Type B pancreatic cell (in vitro differentiated cells): ENCODE measurements around the gene PLCB3. TPM values are rescaled to one million over a fixed set of nuclear protein-coding genes. Genes with fewer than 3 reads are reported as not detected.
"Not testable (repeated sequence)": the region's sequence is repeated elsewhere in the genome, so short reads cannot be mapped to it uniquely, and the experiment has no call there.

Experiments
- DNase-seq: peaks from one replicate; pipeline ENCODE4 v3.0.0; 2021; ENCODE audit warnings: mixed read lengths; ENCODE audit not compliant: unreplicated experiment; ENCODE audit errors: extremely low spot score
- H3K27ac Mint-ChIP-seq: 2 replicates; pipeline ENCODE4 v1.8.0; 2021; ENCODE audit warnings: mild to moderate bottlenecking, mixed read lengths
- H3K27me3 Mint-ChIP-seq: 2 replicates; pipeline ENCODE4 v1.8.0; 2021; ENCODE audit warnings: mixed read lengths
- H3K36me3 Mint-ChIP-seq: 2 replicates; pipeline ENCODE4 v1.8.0; 2021; ENCODE audit warnings: mixed read lengths
- H3K4me1 Mint-ChIP-seq: one replicate; pipeline ENCODE4 v1.8.0; 2021; ENCODE audit warnings: mixed read lengths; ENCODE audit not compliant: unreplicated experiment
- H3K4me3 Mint-ChIP-seq: 2 replicates; pipeline ENCODE4 v1.8.0; 2021; ENCODE audit warnings: mild to moderate bottlenecking, mixed read lengths
- H3K9me3 Mint-ChIP-seq: 2 replicates; pipeline ENCODE4 v1.8.0; 2021; ENCODE audit warnings: mixed read lengths
- total RNA-seq: library from RNA; stranded (reverse); gene quantifications from 2 replicates; pipeline ENCODE4 v1.2.1, GENCODE V29; 2021; ENCODE audit warnings: low replicate concordance
- TF ChIP-seq, protein P1 (sequence below): fragments of 200-600 bp; sonication (generic); conservative IDR thresholded peaks from 2 replicates; pipeline ENCODE4 v1.5.0; 2021; ENCODE audit warnings: antibody characterized with exemption, mild to moderate bottlenecking

Gene PLCB3
- total RNA-seq, 1 donor from 2014 or later, result 40.7 TPM

DNA sequence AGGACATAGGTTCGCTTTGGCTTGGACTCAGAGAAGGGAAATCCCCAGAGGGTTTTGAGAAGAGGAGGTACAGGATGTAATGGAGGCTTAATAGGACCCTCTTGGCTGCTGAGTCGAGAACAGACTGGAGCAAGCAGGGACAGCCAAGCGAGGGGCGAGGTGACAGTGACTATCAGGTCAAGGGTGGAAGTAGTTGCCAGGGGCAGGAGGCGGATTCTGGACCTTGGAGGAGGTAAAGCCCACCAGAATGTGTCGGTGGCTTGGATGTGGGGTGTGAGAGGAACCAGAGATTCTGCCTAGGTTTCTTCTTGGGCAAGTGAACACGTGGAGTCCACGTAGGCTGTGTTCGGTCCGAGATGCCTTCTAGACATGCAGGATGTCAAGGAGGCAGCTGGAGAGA lies 61.6 kb downstream of the PLCB3 start:
- Mint-ChIP-seq H3K27me3 (no peaks in the 10 kb centered on the region), H3K36me3 (peaks cover 5% of the 10 kb centered on the region), H3K4me1 (peaks cover 10% of the 10 kb centered on the region), H3K9me3 (no peaks in the 10 kb centered on the region), H3K27ac (peak overlapping the region; percentile 81), H3K4me3 (peak overlapping the region; percentile 60)
- no peak for DNase-seq
- TF ChIP-seq, protein P1, sequence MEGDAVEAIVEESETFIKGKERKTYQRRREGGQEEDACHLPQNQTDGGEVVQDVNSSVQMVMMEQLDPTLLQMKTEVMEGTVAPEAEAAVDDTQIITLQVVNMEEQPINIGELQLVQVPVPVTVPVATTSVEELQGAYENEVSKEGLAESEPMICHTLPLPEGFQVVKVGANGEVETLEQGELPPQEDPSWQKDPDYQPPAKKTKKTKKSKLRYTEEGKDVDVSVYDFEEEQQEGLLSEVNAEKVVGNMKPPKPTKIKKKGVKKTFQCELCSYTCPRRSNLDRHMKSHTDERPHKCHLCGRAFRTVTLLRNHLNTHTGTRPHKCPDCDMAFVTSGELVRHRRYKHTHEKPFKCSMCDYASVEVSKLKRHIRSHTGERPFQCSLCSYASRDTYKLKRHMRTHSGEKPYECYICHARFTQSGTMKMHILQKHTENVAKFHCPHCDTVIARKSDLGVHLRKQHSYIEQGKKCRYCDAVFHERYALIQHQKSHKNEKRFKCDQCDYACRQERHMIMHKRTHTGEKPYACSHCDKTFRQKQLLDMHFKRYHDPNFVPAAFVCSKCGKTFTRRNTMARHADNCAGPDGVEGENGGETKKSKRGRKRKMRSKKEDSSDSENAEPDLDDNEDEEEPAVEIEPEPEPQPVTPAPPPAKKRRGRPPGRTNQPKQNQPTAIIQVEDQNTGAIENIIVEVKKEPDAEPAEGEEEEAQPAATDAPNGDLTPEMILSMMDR, result no peak

DNA sequence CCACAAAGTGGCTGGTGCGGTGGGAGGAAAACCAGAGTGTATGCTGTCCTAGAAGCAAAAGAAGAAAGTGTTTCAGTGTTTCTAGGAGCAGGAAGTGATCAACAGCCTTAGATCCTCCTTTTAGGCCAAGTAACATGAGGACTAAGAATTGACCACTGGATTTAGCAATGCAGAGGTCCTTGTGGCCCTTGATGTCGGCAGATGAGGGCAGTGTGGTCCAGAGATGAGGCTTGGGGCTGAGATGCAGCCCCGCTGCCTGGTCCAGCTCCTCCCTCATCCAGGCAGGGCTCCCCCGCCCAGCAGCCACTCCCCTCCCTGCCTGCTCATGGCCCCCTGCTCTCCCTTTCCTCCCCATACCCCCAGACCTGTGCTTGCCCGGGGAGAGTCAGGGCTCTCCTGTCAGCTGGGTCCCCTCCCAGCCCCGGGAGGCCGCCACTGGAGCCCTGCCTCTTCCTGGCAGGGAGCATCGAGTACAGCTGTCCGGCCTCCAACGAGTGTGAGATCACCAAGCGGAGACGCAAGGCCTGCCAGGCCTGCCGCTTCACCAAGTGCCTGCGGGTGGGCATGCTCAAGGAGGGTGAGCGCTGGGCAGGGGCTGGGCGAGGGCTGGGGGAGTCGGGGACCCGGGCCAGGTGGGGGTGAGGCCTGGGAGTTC lies 62.3 kb downstream of the PLCB3 start:
- H3K36me3 Mint-ChIP-seq, result peaks cover 5% of the 10 kb centered on the region
- no peaks in the 10 kb centered on the region for H3K9me3 Mint-ChIP-seq
- no peaks in the 10 kb centered on the region for H3K27me3 Mint-ChIP-seq

DNA sequence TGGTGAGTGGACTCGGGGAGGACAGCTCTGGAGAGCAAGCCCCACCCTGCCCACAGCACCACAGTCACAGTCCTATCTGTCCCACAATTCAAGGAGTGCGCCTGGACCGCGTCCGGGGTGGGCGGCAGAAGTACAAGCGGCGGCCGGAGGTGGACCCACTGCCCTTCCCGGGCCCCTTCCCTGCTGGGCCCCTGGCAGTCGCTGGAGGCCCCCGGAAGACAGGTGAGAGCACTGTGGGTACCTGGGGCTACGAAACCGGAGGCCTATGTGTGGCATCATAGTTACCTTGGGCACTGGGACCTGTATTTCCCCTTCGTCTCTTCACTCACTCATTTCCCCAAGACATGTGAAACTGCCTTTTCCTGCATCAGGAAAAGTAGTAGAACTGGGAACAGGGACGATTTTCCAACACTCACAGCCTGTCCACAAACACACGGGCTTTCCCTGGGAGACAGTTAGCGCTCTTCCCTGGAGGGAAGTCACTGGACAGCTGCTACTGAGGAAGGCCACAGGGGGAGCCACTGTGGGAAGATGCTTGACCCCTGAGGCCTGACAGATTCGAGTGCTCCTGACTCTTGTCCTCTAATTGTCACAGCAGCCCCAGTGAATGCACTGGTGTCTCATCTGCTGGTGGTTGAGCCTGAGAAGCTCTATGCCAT lies 62.9 kb downstream of the PLCB3 start:
- H3K27ac Mint-ChIP-seq, result peak overlapping the region; percentile 59
- H3K9me3 Mint-ChIP-seq, result no peaks in the 10 kb centered on the region
- peaks cover 5% of the 10 kb centered on the region for H3K36me3 Mint-ChIP-seq
- no peaks in the 10 kb centered on the region for H3K27me3 Mint-ChIP-seq
- no peak for DNase-seq
- H3K4me3 Mint-ChIP-seq, result peak overlapping the region; percentile 44
- H3K4me1 Mint-ChIP-seq, result peaks cover 14% of the 10 kb centered on the region
- TF ChIP-seq, protein P1, result peak; percentile 28

More for the DNA sequence above, 62.3 kb downstream of the PLCB3 start:
- H3K27ac Mint-ChIP-seq, result peak overlapping the region; percentile 81
- TF ChIP-seq, protein P1, result no peak
- H3K4me3 Mint-ChIP-seq, result peak overlapping the region; percentile 60
- H3K4me1 Mint-ChIP-seq, result peaks cover 10% of the 10 kb centered on the region
- no peak for DNase-seq

DNA sequence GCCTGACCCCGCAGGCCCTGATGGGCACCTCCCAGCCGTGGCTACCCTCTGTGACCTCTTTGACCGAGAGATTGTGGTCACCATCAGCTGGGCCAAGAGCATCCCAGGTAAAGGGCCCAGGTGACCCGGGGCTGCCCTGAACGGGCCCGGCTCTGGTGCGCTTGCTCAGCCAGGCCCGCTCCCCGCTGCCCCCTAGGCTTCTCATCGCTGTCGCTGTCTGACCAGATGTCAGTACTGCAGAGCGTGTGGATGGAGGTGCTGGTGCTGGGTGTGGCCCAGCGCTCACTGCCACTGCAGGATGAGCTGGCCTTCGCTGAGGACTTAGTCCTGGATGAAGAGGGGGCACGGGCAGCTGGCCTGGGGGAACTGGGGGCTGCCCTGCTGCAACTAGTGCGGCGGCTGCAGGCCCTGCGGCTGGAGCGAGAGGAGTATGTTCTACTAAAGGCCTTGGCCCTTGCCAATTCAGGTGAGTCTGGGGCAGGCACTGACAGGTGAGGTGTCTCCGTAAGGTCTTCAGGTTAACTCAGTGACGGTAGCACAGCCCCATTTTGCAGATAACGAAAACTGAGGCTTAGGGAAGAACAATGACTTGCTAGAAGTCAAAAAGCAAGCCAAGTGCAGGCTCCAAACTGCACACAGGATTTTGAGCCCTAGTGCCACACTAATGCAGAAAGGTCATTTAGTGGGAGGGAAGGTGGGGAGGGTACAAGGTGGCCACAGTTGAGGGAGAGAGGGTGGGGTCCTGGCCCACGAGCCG lies 63.7 kb downstream of the PLCB3 start:
- no peak for DNase-seq
- Mint-ChIP-seq H3K36me3 (peaks cover 5% of the 10 kb centered on the region), H3K27ac (peak overlapping the region; percentile 59), H3K4me1 (peaks cover 16% of the 10 kb centered on the region), H3K27me3 (no peaks in the 10 kb centered on the region), H3K4me3 (peak overlapping the region; percentile 47), H3K9me3 (no peaks in the 10 kb centered on the region)
- TF ChIP-seq, protein P1, result no peak

DNA sequence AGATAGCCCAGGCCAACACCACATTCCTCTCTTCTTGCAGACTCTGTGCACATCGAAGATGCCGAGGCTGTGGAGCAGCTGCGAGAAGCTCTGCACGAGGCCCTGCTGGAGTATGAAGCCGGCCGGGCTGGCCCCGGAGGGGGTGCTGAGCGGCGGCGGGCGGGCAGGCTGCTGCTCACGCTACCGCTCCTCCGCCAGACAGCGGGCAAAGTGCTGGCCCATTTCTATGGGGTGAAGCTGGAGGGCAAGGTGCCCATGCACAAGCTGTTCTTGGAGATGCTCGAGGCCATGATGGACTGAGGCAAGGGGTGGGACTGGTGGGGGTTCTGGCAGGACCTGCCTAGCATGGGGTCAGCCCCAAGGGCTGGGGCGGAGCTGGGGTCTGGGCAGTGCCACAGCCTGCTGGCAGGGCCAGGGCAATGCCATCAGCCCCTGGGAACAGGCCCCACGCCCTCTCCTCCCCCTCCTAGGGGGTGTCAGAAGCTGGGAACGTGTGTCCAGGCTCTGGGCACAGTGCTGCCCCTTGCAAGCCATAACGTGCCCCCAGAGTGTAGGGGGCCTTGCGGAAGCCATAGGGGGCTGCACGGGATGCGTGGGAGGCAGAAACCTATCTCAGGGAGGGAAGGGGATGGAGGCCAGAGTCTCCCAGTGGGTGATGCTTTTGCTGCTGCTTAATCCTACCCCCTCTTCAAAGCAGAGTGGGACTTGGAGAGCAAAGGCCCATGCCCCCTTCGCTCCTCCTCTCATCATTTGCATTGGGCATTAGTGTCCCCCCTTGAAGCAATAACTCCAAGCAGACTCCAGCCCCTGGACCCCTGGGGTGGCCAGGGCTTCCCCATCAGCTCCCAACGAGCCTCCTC lies 64.6 kb downstream of the PLCB3 start:
- not testable (repeated sequence) for H3K9me3 Mint-ChIP-seq, DNase-seq, H3K27me3 Mint-ChIP-seq, H3K36me3 Mint-ChIP-seq
- Mint-ChIP-seq H3K4me3 (peak overlapping the region; percentile 97), H3K27ac (peak overlapping the region; percentile 100), H3K4me1 (peaks cover 16% of the 10 kb centered on the region)
